Endometrium (tissue), 2 donors: ENCODE data around the gene FADS1.
A peak's percentile ranks its signal among the peaks of the same experiment; 100 is the strongest.

ENCODE experiments used
- FAIRE-seq: peaks from 2 replicates; lab custom pipeline; 2012; peaks lifted over from hg19 to GRCh38; lab: Jason Lieb, UNC
- donor health status: control.
- donor health status: control.

Gene FADS1

GRCh38 chr11:61826930-61827570, 10.2 kb upstream of the FADS1 start:
- no peak for FAIRE-seq

- FAIRE-seq: no peak
These were observed 3.4 kb upstream of the FADS1 start for GRCh38 chr11:61820174-61820573.

- FAIRE-seq: no peak
These were observed 834 bp upstream of the FADS1 start for GRCh38 chr11:61817471-61818202.

- no peak for FAIRE-seq
These were observed 740 bp downstream of the FADS1 start for GRCh38 chr11:61815790-61816735.

GRCh38 chr11:61814958-61815789, 1.6 kb downstream of the FADS1 start:
- FAIRE-seq: no peak

GRCh38 chr11:61814247-61814957, 2.4 kb downstream of the FADS1 start:
- no peak for FAIRE-seq

- no peak for FAIRE-seq
These were observed 3.9 kb downstream of the FADS1 start for GRCh38 chr11:61812736-61813411.

DNA sequence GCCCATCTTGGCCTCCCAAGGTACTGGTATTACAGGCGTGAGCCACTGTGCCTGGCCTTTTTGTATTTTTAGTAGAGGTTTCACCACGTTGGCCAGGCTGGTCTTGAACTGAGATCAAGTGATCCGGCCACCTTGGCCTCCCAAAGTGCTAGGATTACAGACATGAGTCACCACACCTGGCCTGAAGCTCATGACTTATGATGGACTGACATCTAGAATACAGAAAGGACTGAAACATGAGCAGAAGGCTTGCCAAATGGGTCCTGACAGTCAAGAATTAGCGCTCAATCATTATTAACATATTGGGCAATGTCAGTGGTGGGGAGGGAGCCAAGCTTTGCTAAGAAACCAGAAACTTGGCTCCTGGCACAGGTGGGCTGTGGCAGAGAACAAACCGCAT, 5.0 kb downstream of the FADS1 start:
- no peak for FAIRE-seq

DNA sequence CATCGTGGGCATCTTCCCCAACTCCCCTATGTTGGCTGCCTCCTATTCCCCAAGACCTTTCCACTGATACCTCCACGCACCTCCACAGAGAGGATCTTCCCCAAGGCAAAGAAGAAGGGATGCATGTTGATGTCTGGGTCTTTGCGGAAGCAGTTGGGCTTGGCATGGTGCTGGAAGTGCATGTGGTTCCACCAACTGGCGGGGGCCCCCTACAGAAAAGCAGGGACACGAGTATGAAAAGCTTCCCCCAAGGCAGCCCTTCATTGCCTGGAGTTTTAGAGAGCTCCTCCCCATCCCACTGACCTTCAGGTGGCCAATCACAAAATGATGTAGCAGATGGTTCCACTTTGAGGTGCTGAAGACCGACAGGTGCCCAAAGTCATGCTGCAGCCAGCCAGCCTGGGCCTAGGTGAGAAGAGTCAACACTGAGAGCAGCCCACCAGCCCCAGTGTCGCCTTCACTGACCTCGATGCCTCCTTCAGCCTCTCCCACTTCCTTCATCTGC, 6.1 kb downstream of the FADS1 start:
- FAIRE-seq: no peak

DNA sequence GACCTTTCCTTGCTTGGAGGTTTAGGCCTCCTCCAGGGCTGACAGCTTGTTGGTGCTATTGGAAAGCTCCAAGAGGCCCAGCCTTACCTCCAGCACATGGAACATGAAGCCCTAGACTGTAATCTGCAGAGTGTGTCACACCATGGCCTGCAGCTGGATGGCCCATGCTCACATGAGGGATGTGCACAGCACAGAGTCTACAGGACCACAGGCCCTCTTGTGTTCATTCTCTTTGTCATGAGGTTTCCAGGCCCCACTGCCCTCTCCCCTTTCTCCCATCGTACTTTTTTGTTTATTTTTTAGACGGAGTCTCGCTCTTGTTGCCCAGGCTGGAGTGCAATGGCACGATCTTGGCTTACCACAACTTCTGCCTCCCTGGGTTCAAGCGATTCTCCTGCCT, 10.0 kb downstream of the FADS1 start:
- FAIRE-seq: no peak

DNA sequence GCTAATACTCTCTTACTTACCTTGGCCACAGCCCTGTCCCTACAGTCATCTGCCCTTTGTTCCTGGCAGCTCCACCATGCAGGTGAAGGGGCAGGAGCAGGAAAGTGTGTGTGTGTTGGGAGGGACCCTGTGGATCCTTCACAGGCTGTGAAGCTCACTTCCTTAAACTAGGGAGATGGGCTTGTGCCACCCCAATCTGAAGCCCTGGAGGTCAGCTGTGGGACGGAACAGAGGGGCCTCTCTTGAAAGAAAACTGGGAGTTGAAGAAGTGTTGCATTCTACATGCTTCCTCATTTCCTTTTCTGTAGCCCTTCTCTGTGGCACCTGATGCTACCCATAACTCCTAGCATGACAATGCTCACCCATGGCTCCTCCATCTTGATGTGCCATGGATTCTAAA, 11.7 kb downstream of the FADS1 start:
- FAIRE-seq: no peak

DNA sequence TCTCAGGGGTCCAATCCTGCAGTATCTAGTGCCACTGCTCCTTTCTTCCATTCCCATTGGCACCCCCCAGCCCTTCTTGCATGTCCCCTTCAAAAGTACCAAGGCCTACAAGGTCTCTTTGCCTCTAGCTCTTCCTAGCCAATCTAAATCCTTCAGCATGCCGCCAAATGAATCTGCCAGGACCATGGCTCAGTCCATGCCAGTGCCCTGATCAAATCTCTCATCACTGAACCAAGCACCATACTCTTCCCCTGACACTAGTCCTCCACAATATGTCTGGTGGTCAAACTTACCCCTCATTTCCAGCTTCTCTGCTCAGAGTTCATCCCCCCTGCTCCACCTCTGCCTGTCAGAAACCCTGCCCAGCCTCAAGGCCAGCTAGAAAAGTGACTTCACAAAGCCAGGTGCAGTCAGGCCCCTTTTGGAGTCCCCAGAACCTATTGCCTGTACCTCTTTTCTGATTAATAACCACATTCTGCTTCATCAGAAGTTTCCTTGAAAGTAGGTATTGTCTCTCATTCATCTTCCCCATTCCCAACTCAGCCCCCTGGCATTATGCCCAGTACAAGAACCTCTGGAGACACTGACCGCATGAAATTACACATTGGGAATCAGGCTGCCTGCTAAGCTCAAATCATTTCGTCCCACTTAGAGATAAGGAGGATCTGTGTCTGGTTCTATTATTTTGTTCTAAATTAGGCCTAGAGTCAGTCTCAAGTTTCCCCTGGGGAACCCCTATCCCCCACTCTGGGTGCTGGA, 12.7 kb downstream of the FADS1 start:
- no peak for FAIRE-seq

DNA sequence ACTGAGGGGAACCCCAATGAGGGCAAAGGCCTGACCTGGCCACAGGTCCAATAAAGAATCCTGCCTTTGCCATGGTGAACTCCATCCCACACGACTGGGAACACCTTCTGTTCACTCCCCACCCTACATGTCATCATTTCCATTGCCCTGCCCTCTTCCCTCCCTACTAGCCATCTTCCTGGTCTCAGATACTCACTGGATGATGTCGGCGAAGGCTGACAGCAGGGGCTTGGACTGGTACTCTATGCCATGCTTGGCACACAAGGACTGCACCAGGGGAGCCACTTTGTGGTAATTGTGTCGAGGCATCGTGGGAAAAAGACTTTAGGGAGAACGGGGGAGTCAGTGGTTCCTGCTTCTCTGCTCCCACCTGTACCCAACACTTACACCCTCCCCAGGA, 14.2 kb downstream of the FADS1 start:
- FAIRE-seq: no peak

GRCh38 chr11:61800331-61801281, 16.2 kb downstream of the FADS1 start:
- no peak for FAIRE-seq

DNA sequence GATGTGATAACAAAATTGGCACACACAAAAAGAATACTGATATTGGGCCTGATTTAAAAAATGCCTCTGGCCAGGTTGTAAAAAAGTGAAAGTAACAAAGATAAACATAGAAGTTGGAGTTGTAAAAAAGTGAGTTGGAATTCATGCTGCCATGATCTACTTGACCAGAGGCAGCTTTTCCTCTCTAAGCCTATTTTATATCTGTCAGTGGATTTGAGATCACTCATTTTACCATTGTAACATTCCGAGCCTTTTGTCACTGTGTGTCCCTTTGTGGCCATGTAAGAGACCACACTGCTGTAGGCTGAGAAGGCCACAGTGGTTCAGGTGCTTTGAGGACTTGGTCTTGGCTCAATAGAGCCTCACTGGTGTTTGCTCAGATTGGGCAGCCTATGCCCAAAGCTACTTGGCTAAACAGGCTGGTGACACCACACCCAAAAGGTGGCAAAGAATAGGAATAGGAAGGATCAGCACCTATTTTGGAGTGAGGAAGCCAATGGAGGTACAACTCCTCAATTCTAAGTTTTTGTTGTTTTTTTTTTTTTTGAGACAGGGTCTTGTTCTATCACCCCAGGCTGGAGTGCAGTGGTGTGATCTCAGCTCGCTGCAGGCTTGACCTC, 17.0 kb downstream of the FADS1 start:
- no peak for FAIRE-seq

- peak; percentile 63 for FAIRE-seq
These were observed 19.4 kb downstream of the FADS1 start for GRCh38 chr11:61797263-61797944.

DNA sequence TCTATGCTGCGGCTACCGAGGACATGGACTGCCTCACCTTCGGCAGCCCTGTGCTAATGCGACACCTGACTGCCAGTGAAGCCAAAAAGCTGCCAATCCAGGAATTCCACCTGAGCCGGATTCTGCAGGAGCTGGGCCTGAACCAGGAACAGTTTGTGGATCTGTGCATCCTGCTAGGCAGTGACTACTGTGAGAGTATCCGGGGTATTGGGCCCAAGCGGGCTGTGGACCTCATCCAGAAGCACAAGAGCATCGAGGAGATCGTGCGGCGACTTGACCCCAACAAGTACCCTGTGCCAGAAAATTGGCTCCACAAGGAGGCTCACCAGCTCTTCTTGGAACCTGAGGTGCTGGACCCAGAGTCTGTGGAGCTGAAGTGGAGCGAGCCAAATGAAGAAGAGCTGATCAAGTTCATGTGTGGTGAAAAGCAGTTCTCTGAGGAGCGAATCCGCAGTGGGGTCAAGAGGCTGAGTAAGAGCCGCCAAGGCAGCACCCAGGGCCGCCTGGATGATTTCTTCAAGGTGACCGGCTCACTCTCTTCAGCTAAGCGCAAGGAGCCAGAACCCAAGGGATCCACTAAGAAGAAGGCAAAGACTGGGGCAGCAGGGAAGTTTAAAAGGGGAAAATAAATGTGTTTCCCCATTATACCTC, 20.8 kb downstream of the FADS1 start:
- FAIRE-seq: no peak
